MM.1S (cell line): Measurements from ENCODE around the gene KIRREL3.

Experiments used
- DNase-seq: peaks from one replicate; pipeline ENCODE4 v3.0.0-alpha.2; 2015
- H2AFZ ChIP-seq: fragments of 300-600 bp; sonication (generic); 2 replicates; pipeline ENCODE4 v1.6.0; 2016; ENCODE audit warnings: antibody characterized with exemption, low read length
- H3F3A ChIP-seq: fragments of 300-600 bp; sonication (generic); 2 replicates; pipeline ENCODE4 v1.6.1; 2016; ENCODE audit warnings: mild to moderate bottlenecking, antibody characterized with exemption, low read length, moderate library complexity, mixed read lengths; ENCODE audit not compliant: insufficient read depth
- H3K27ac ChIP-seq: fragments of 300-600 bp; sonication (generic); 2 replicates; pipeline ENCODE4 v1.5.1; 2016; ENCODE audit warnings: mild to moderate bottlenecking, low read length
- H3K27me3 ChIP-seq: fragments of 300-600 bp; sonication (generic); replicated peaks from 2 replicates; pipeline ENCODE4 v1.6.0; 2016; ENCODE audit warnings: low read length; ENCODE audit not compliant: insufficient read depth
- H3K36me3 ChIP-seq: fragments of 300-600 bp; sonication (generic); replicated peaks from 2 replicates; pipeline ENCODE4 v1.6.1; 2016; ENCODE audit warnings: mild to moderate bottlenecking, low read length, mixed read lengths; ENCODE audit not compliant: insufficient read depth
- H3K4me1 ChIP-seq: fragments of 300-600 bp; sonication (generic); 2 replicates; pipeline ENCODE4 v1.6.1; 2016; ENCODE audit warnings: low read length, mixed read lengths
- H3K4me2 ChIP-seq: fragments of 300-600 bp; sonication (generic); 2 replicates; pipeline ENCODE4 v1.6.0; 2016; ENCODE audit warnings: low read depth, low read length
- H3K4me3 ChIP-seq: fragments of 300-600 bp; sonication (generic); 2 replicates; pipeline ENCODE4 v1.5.1; 2016; ENCODE audit warnings: low read length, mixed read lengths
- H3K79me2 ChIP-seq: fragments of 300-600 bp; sonication (generic); 2 replicates; pipeline ENCODE4 v1.6.1; 2016; ENCODE audit warnings: mixed run types, low read length, mixed read lengths
- H3K9ac ChIP-seq: fragments of 300-600 bp; sonication (generic); 2 replicates; pipeline ENCODE4 v1.6.1; 2016; ENCODE audit warnings: low read length, mixed read lengths
- H3K9me2 ChIP-seq: fragments of 300-600 bp; sonication (generic); replicated peaks from 2 replicates; pipeline ENCODE4 v1.6.1; 2016; ENCODE audit warnings: mild to moderate bottlenecking, low read length, mixed read lengths; ENCODE audit not compliant: insufficient read depth
- H3K9me3 ChIP-seq: fragments of 300-600 bp; sonication (generic); replicated peaks from 2 replicates; pipeline ENCODE4 v1.6.1; 2016; ENCODE audit warnings: mild to moderate bottlenecking, low read length, mixed read lengths; ENCODE audit not compliant: insufficient read depth
- H4K20me1 ChIP-seq: fragments of 300-600 bp; sonication (generic); 2 replicates; pipeline ENCODE4 v1.6.1; 2016; ENCODE audit warnings: mild to moderate bottlenecking, low read length, moderate library complexity, mixed read lengths; ENCODE audit not compliant: insufficient read depth
- EZH2 ChIP-seq: fragments of 300-600 bp; sonication (generic); optimal IDR thresholded peaks from 2 replicates; pipeline ENCODE3; 2017; ENCODE audit warnings: low read depth, mild to moderate bottlenecking, antibody characterized with exemption, low read length, mixed read lengths
- EZH2phosphoT487 ChIP-seq: fragments of 300-600 bp; sonication (generic); IDR thresholded peaks from 2 replicates; pipeline ENCODE4 v1.6.1; 2018; ENCODE audit warnings: antibody characterized with exemption, low read length
- TF ChIP-seq, protein P1 (sequence below): fragments of 300-600 bp; sonication (generic); IDR thresholded peaks from 2 replicates; pipeline ENCODE4 v1.5.1; 2016; ENCODE audit warnings: antibody characterized with exemption, low read length, mixed read lengths

Gene KIRREL3

DNA sequence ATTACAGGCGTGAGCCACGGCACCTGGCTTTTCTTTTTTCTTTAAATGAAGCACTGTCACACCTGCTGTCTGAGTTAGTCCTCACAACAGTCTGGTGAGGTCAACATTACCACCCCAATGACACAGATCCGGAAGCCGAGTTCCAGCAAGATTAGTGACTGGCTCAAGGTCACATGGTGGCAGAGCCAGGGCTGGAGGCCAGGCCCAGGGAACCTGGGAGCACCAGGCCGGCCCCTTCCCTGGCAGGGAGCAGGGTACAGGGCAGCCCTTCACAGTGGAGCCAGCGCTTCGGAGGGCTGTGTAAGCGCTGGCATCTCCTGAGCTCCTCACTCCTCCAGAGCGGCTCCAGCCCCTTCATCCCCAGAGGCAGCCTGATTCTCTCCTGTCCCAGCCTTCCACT is 526.4 kb downstream of the KIRREL3 start:
- TF ChIP-seq, protein P1, sequence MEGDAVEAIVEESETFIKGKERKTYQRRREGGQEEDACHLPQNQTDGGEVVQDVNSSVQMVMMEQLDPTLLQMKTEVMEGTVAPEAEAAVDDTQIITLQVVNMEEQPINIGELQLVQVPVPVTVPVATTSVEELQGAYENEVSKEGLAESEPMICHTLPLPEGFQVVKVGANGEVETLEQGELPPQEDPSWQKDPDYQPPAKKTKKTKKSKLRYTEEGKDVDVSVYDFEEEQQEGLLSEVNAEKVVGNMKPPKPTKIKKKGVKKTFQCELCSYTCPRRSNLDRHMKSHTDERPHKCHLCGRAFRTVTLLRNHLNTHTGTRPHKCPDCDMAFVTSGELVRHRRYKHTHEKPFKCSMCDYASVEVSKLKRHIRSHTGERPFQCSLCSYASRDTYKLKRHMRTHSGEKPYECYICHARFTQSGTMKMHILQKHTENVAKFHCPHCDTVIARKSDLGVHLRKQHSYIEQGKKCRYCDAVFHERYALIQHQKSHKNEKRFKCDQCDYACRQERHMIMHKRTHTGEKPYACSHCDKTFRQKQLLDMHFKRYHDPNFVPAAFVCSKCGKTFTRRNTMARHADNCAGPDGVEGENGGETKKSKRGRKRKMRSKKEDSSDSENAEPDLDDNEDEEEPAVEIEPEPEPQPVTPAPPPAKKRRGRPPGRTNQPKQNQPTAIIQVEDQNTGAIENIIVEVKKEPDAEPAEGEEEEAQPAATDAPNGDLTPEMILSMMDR: no peak
- TF ChIP-seq EZH2 (no peak), EZH2phosphoT487 (no peak)
- H3K4me3 ChIP-seq: no peak overlapping the region
- no peaks in the 10 kb centered on the region for H3K9me2 ChIP-seq
- no peaks in the 10 kb centered on the region for H3K36me3 ChIP-seq
- H3K4me1 ChIP-seq: peaks cover 4% of the 10 kb centered on the region; the same call in 1 of the 2 replicates
- no peaks in the 10 kb centered on the region for H3F3A ChIP-seq
- no peak overlapping the region for H2AFZ ChIP-seq
- no peak for DNase-seq
- H3K9me3 ChIP-seq: no peaks in the 10 kb centered on the region
- no peaks in the 10 kb centered on the region for H4K20me1 ChIP-seq
- no peak overlapping the region for H3K4me2 ChIP-seq
- no peak overlapping the region for H3K9ac ChIP-seq
- no peak overlapping the region for H3K27ac ChIP-seq
- no peaks in the 10 kb centered on the region for H3K79me2 ChIP-seq
- no peaks in the 10 kb centered on the region for H3K27me3 ChIP-seq

DNA sequence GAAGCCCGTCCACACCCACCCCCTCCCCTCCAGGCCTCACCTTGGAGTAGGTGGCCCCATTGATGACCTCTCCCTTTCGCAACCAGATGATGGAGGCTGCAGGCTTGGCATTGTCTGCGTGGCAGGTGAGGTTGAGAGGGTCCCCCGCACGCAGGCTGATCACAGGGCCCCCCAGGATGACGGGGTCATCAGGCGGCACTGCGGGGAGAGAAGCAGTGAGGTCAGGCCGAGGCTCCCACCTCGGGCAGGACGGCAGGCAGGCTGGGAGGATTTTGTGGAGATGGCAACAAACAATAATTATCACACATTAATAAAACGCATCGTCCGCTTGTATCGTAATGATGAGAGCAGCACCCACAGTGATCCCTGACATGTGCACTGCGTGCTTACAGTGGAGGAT is 527.3 kb downstream of the KIRREL3 start:
- DNase-seq: no peak
- TF ChIP-seq, protein P1: no peak
- no peak for TF ChIP-seq EZH2phosphoT487
- H3K4me2 ChIP-seq: no peak overlapping the region
- H3K4me1 ChIP-seq: peaks cover 10% of the 10 kb centered on the region
- H3K4me3 ChIP-seq: no peak overlapping the region
- H3K27ac ChIP-seq: no peak overlapping the region
- H3K79me2 ChIP-seq: no peaks in the 10 kb centered on the region
- H3K36me3 ChIP-seq: no peaks in the 10 kb centered on the region
- no peaks in the 10 kb centered on the region for H3K9me3 ChIP-seq
- no peak overlapping the region for H2AFZ ChIP-seq
- no peaks in the 10 kb centered on the region for H4K20me1 ChIP-seq
- H3K27me3 ChIP-seq: no peaks in the 10 kb centered on the region
- H3K9me2 ChIP-seq: no peaks in the 10 kb centered on the region
- no peaks in the 10 kb centered on the region for H3F3A ChIP-seq
- no peak overlapping the region for H3K9ac ChIP-seq

GRCh38 chr11:126469311-126469710 is 531.3 kb downstream of the KIRREL3 start:
- Histone ChIP-seq H3K79me2 (no peaks in the 10 kb centered on the region), H3K36me3 (no peaks in the 10 kb centered on the region), H3K27ac (no peak overlapping the region), H3K4me3 (no peak overlapping the region), H3K4me1 (peaks cover 47% of the 10 kb centered on the region), H3K9me2 (no peaks in the 10 kb centered on the region), H4K20me1 (no peaks in the 10 kb centered on the region), H3K9ac (no peak overlapping the region), H3K4me2 (no peak overlapping the region), H3K9me3 (no peaks in the 10 kb centered on the region), H3K27me3 (no peaks in the 10 kb centered on the region), H2AFZ (no peak overlapping the region), H3F3A (peaks cover 25% of the 10 kb centered on the region)
- DNase-seq: no peak
- no peak for TF ChIP-seq EZH2phosphoT487
- TF ChIP-seq, protein P1: no peak
